GM12873 (cell line): ENCODE measurements around the gene CDKN3.

Source experiments
- TF ChIP-seq, protein P1 (sequence below): IDR thresholded peaks from 2 replicates; pipeline ENCODE4 v1.5.1; 2012; ENCODE audit warnings: low read depth, mild to moderate bottlenecking, moderate library complexity, low read length, control low read depth; ENCODE audit not compliant: insufficient read depth; ENCODE audit errors: missing control alignments

The CDKN3 gene

DNA sequence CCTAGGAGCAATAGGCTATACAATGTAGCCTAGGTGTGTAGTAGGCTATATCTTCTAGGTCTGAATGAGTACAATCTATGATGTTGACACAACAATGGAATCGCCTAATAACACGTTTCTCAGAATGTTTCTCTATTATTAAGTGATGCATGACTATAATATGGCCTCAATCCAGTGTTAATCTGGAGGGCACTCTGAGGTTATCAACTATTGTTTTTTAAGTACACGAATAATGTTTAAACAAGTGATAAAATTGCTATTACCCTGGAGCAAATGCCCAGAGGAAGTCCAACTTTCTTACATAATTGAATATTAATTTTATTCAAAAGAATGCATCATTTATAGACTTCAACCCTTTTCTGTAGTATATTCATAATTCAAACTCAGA lies 60.8 kb downstream of the CDKN3 start:
- TF ChIP-seq, protein P1, sequence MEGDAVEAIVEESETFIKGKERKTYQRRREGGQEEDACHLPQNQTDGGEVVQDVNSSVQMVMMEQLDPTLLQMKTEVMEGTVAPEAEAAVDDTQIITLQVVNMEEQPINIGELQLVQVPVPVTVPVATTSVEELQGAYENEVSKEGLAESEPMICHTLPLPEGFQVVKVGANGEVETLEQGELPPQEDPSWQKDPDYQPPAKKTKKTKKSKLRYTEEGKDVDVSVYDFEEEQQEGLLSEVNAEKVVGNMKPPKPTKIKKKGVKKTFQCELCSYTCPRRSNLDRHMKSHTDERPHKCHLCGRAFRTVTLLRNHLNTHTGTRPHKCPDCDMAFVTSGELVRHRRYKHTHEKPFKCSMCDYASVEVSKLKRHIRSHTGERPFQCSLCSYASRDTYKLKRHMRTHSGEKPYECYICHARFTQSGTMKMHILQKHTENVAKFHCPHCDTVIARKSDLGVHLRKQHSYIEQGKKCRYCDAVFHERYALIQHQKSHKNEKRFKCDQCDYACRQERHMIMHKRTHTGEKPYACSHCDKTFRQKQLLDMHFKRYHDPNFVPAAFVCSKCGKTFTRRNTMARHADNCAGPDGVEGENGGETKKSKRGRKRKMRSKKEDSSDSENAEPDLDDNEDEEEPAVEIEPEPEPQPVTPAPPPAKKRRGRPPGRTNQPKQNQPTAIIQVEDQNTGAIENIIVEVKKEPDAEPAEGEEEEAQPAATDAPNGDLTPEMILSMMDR: no peak

DNA sequence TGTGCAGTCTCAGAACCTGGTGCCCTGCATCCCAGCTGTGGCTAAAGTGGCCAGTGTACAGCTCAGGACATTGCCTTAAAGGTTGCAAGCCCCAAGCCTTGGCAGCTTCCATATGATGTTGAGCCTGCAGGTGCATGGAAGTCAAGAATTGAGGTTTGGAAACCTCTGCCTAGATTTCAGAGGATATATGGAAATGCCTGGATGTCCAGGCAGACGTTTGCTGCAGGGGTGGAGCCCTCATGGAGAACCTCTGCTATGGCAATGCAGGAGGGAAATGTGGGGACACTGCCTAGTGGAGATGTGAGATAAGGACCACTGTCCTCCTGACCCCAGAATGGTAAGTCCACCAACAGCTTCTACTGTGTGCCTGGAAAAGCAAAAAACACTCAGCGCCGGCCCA lies 62.3 kb downstream of the CDKN3 start:
- TF ChIP-seq, protein P1: no peak

DNA sequence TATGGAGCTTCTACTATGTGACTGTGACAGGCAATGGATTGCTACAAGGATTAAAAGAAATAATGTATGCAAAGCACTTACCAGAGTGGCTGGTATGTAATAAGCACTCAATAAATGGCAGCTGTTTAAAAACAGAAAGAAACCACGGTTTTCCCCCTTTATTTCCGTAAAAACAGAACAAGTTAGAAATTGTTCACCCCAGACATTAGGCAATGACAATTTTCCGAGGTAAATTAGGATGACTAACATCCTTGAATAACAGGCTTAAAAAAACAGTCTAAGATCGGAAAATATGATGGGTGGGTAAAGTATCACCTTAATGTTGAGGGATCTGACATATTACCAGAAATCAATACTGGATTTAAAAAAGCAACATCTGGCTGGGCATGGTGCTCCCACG lies 65.2 kb downstream of the CDKN3 start:
- TF ChIP-seq, protein P1: no peak

DNA sequence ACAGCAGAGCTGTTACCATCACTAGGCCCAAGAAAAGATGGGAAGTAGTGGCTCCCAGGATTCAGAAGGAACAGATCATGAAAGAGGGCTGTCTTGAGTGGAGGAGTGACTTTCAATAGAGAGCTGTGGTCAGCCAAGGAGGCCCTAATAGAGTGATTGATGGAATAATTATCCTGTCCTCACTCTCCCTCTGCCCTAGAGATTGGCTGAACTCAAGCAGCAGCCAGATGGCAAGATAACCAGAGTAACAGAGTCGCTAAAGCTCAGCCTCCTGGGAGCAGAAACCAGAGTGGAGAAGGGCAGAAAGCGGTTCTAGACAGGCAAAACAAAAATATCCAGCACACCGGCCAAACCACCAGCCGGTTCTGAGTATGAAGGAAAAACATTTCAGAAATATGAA lies 68.8 kb downstream of the CDKN3 start:
- TF ChIP-seq, protein P1: no peak

DNA sequence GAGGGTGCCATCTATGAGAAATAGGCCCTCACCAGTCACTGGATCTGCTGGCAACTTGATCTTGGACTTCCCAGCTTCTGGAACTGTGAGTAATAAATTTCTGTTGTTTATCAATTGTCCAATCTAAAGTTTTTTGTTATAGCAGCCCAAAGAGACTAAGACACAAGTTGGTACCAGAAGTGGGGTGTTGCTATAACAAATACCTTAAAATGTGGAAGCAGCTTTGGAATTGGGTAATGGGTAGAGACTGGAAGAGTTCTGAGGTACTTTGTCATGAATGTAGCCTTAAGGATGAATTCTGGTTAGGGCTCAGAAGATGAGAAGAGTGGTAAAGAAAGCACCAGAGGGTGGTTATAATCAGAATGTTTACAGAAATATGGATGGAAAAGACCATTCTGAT lies 70.5 kb downstream of the CDKN3 start:
- TF ChIP-seq, protein P1: no peak
